K562 (cell line): ENCODE data around the gene RBFOX2. TPM values are rescaled to one million over a fixed set of nuclear protein-coding genes. Genes with fewer than 3 reads are reported as not detected.

ENCODE experiments used
- CEBPB ChIP-seq: fragments of 450-650 bp; IDR thresholded peaks from 2 replicates; pipeline ENCODE4 v1.6.1; 2016; ENCODE audit warnings: missing genetic modification characterization, missing compliant biosample characterization
- HCFC1 ChIP-seq: IDR thresholded peaks from 2 replicates; pipeline ENCODE4 v1.6.1; 2012; ENCODE audit warnings: low read depth, low read length, improper control_type of control experiment
- HMGXB4 ChIP-seq: sonication (generic); formaldehyde crosslinking; IDR thresholded peaks from 2 replicates; pipeline ENCODE4 v1.8.1; 2023; ENCODE audit warnings: mild to moderate bottlenecking, missing genetic modification reagents
- PRMT5 ChIP-seq: sonication (generic); formaldehyde crosslinking; IDR thresholded peaks from 2 replicates; pipeline ENCODE4 v1.5.0; 2020; ENCODE audit warnings: missing genetic modification reagents
- STAT5B ChIP-seq: fragments of 250-450 bp; sonication (Bioruptor Pico); IDR thresholded peaks from 2 replicates; pipeline ENCODE4 v1.8.0; 2021; ENCODE audit warnings: mild to moderate bottlenecking, inconsistent platforms
- ZFP36 ChIP-seq: fragments of 150-350 bp; IDR thresholded peaks from 2 replicates; pipeline ENCODE4 v1.6.1; 2018; ENCODE audit warnings: low read length, low read depth; ENCODE audit not compliant: partially characterized antibody
- ZNF316 ChIP-seq: fragments of 450-650 bp; IDR thresholded peaks from 2 replicates; pipeline ENCODE4 v1.6.1; 2016
- polyA plus RNA-seq, 8 experiments: library from polyadenylated mRNA; depleted of rRNA in 4 of 8; stranded (reverse) in 5 of 8; unstranded in 3 of 8; fragments of >200 nt; fragmentation: Nextera tagmentation in 2 of 8; fragmentation: Illumina TruSeq in 1 of 8; extraction: Ambion mirVana in 2 of 8; extraction: Trizol in 1 of 8; gene quantifications; 2 replicates each; pipeline versions ENCODE4 v1.2.1 to v1.2.3, GENCODE V29; 2011 to 2014; ENCODE audit warnings: inconsistent platforms in 1 of 8, missing spikeins in 1 of 8
- total RNA-seq, 7 experiments: library from RNA; depleted of rRNA in 6 of 7; stranded (reverse); fragments of >200 nt in 6 of 7; fragmentation: Illumina TruSeq in 2 of 7; extraction: Trizol in 2 of 7; gene quantifications; 2 replicates each; pipeline versions ENCODE4 v1.2.1 to v1.2.3, GENCODE V29; 2011 to 2021; ENCODE audit warnings: low replicate concordance in 1 of 7
- TF ChIP-seq, protein P1 (sequence below): fragments of 450-650 bp; IDR thresholded peaks from 2 replicates; pipeline ENCODE4 v1.6.1; 2016; ENCODE audit warnings: mild to moderate bottlenecking
- TF ChIP-seq, protein P2 (sequence below): fragments of 200-800 bp; sonication (Bioruptor generic); IDR thresholded peaks from 2 replicates; pipeline ENCODE4 v1.6.1; 2017; ENCODE audit warnings: missing genetic modification characterization, missing compliant biosample characterization
- TF ChIP-seq, protein P3 (sequence below), 2 experiments: fragments of 200-800 bp in 1 of 2; sonication (Bioruptor generic) in 1 of 2; sonication (generic) in 1 of 2; formaldehyde crosslinking in 1 of 2; IDR thresholded peaks in 1 of 2; conservative IDR thresholded peaks in 1 of 2; 2 replicates each; pipeline versions ENCODE4 v1.5.0 to v1.6.1; 2016 to 2020; ENCODE audit warnings: missing compliant biosample characterization in 1 of 2, missing genetic modification characterization in 1 of 2, missing genetic modification reagents in 1 of 2
- TF ChIP-seq, protein P4 (sequence below): fragments of 450-650 bp; IDR thresholded peaks from 2 replicates; pipeline ENCODE4 v1.7.0; 2016; ENCODE audit warnings: borderline replicate concordance

RBFOX2 gene
- total and polyA plus RNA-seq, 9 of the 15 experiments (the other 6 are each of a cell fraction or from before 2014, with no cell fraction given), result 5.8 to 24.8 (median 14.2) TPM

- TF ChIP-seq, protein P1, sequence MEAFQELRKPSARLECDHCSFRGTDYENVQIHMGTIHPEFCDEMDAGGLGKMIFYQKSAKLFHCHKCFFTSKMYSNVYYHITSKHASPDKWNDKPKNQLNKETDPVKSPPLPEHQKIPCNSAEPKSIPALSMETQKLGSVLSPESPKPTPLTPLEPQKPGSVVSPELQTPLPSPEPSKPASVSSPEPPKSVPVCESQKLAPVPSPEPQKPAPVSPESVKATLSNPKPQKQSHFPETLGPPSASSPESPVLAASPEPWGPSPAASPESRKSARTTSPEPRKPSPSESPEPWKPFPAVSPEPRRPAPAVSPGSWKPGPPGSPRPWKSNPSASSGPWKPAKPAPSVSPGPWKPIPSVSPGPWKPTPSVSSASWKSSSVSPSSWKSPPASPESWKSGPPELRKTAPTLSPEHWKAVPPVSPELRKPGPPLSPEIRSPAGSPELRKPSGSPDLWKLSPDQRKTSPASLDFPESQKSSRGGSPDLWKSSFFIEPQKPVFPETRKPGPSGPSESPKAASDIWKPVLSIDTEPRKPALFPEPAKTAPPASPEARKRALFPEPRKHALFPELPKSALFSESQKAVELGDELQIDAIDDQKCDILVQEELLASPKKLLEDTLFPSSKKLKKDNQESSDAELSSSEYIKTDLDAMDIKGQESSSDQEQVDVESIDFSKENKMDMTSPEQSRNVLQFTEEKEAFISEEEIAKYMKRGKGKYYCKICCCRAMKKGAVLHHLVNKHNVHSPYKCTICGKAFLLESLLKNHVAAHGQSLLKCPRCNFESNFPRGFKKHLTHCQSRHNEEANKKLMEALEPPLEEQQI, result peak; percentile 67; the same call in 1 of the 2 replicates
- TF ChIP-seq STAT5B (CRISPR knock-in tag) (no peak), CEBPB (tag) (no peak), PRMT5 (CRISPR knock-in tag) (no peak), ZFP36 (no peak), ZNF316 (no peak), HCFC1 (no peak), HMGXB4 (peak; percentile 89)
- TF ChIP-seq, protein P2, sequence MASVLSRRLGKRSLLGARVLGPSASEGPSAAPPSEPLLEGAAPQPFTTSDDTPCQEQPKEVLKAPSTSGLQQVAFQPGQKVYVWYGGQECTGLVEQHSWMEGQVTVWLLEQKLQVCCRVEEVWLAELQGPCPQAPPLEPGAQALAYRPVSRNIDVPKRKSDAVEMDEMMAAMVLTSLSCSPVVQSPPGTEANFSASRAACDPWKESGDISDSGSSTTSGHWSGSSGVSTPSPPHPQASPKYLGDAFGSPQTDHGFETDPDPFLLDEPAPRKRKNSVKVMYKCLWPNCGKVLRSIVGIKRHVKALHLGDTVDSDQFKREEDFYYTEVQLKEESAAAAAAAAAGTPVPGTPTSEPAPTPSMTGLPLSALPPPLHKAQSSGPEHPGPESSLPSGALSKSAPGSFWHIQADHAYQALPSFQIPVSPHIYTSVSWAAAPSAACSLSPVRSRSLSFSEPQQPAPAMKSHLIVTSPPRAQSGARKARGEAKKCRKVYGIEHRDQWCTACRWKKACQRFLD (CRISPR knock-in tag), result peak; percentile 14; the same call in 1 of the 2 replicates
- TF ChIP-seq, protein P3, sequence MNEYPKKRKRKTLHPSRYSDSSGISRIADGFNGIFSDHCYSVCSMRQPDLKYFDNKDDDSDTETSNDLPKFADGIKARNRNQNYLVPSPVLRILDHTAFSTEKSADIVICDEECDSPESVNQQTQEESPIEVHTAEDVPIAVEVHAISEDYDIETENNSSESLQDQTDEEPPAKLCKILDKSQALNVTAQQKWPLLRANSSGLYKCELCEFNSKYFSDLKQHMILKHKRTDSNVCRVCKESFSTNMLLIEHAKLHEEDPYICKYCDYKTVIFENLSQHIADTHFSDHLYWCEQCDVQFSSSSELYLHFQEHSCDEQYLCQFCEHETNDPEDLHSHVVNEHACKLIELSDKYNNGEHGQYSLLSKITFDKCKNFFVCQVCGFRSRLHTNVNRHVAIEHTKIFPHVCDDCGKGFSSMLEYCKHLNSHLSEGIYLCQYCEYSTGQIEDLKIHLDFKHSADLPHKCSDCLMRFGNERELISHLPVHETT (CRISPR knock-in tag; conservative IDR thresholded peaks at IDR 0.05 in 1 of 2, IDR thresholded peaks at IDR 0.05 in 1 of 2), result peak in 1 of 2 experiments; percentile 25; a peak in 1 of 4 replicates
- TF ChIP-seq, protein P4, sequence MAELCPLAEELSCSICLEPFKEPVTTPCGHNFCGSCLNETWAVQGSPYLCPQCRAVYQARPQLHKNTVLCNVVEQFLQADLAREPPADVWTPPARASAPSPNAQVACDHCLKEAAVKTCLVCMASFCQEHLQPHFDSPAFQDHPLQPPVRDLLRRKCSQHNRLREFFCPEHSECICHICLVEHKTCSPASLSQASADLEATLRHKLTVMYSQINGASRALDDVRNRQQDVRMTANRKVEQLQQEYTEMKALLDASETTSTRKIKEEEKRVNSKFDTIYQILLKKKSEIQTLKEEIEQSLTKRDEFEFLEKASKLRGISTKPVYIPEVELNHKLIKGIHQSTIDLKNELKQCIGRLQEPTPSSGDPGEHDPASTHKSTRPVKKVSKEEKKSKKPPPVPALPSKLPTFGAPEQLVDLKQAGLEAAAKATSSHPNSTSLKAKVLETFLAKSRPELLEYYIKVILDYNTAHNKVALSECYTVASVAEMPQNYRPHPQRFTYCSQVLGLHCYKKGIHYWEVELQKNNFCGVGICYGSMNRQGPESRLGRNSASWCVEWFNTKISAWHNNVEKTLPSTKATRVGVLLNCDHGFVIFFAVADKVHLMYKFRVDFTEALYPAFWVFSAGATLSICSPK, result no peak
These were observed 37.3 kb upstream of the RBFOX2 start (continued) for GRCh38 chr22:36065775-36066544.
